ENCODE measurements around the gene ZCRB1.

DNA sequence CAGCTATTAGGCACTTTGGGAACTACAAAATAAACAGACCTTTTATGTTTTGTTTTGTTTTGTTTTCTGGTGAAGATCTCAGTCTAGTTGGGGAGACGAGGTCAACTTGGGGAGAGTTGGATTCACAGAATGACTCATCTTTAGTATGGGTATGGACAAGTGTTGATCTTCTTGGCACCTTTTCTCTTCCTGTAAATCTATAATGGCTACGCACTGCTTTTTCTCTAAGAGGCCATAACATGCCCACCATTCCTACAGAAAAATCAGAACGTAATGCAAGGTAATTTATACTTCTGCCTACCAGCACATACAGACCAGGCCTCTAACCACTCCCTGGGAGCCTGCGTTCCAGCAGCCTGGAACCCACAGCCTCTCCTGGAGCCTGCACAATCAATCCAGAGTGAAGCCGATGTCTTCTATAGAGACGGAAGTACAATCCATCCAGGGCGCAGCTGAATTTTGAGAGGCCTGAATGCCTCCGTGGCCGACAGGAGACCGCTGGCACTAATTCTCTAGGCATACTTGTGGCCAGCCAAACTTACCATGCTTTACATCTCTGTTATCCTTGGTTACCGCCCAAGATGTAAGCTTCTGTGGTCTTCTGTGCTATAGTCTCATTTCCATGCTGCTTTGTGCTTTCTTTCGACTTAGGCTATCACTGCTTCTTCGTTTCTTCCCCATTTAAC is 790 bp upstream of the ZCRB1 start:
- no peak for TF ChIP-seq CTCF (conservative IDR thresholded peaks at IDR 0.05; ENCODE audit: low read depth in 2 of 2)
- TF ChIP-seq EZH2 (IDR thresholded peaks at IDR 0.05; ENCODE audit: low read depth, unreplicated experiment) = no peak
- TF ChIP-seq POLR2AphosphoS5 (IDR thresholded peaks at IDR 0.05; ENCODE audit: low read depth) = no peak
- TF ChIP-seq, protein P1, sequence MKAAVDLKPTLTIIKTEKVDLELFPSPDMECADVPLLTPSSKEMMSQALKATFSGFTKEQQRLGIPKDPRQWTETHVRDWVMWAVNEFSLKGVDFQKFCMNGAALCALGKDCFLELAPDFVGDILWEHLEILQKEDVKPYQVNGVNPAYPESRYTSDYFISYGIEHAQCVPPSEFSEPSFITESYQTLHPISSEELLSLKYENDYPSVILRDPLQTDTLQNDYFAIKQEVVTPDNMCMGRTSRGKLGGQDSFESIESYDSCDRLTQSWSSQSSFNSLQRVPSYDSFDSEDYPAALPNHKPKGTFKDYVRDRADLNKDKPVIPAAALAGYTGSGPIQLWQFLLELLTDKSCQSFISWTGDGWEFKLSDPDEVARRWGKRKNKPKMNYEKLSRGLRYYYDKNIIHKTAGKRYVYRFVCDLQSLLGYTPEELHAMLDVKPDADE (IDR thresholded peaks at IDR 0.05) = no peak
- TF ChIP-seq EZH2phosphoT487 (IDR thresholded peaks at IDR 0.05; ENCODE audit: unreplicated experiment) = no peak
- TF ChIP-seq, protein P2, sequence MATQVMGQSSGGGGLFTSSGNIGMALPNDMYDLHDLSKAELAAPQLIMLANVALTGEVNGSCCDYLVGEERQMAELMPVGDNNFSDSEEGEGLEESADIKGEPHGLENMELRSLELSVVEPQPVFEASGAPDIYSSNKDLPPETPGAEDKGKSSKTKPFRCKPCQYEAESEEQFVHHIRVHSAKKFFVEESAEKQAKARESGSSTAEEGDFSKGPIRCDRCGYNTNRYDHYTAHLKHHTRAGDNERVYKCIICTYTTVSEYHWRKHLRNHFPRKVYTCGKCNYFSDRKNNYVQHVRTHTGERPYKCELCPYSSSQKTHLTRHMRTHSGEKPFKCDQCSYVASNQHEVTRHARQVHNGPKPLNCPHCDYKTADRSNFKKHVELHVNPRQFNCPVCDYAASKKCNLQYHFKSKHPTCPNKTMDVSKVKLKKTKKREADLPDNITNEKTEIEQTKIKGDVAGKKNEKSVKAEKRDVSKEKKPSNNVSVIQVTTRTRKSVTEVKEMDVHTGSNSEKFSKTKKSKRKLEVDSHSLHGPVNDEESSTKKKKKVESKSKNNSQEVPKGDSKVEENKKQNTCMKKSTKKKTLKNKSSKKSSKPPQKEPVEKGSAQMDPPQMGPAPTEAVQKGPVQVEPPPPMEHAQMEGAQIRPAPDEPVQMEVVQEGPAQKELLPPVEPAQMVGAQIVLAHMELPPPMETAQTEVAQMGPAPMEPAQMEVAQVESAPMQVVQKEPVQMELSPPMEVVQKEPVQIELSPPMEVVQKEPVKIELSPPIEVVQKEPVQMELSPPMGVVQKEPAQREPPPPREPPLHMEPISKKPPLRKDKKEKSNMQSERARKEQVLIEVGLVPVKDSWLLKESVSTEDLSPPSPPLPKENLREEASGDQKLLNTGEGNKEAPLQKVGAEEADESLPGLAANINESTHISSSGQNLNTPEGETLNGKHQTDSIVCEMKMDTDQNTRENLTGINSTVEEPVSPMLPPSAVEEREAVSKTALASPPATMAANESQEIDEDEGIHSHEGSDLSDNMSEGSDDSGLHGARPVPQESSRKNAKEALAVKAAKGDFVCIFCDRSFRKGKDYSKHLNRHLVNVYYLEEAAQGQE (IDR thresholded peaks at IDR 0.05; ENCODE audit: unreplicated experiment) = no peak
- no peak for TF ChIP-seq JUNB (IDR thresholded peaks at IDR 0.05; ENCODE audit: unreplicated experiment)
- TF ChIP-seq CREB1 (CRISPR knock-in tag; IDR thresholded peaks at IDR 0.05; ENCODE audit: low read depth) = no peak
- TF ChIP-seq STAT1 (IDR thresholded peaks at IDR 0.05; ENCODE audit: unreplicated experiment) = no peak
